A673 (cell line): Measurements from ENCODE around the gene ADIPOQ.

ENCODE experiments used
- EZH2 ChIP-seq: fragments of 200-600 bp; sonication (generic); IDR thresholded peaks from 2 replicates; pipeline ENCODE4 v1.6.1; 2017; ENCODE audit warnings: borderline replicate concordance, low read depth, mild to moderate bottlenecking, mixed read lengths, antibody characterized with exemption, low read length; ENCODE audit not compliant: poor library complexity, severe bottlenecking
- TF ChIP-seq, protein P1 (sequence below): fragments of 300-800, 200-600 bp; sonication (generic); conservative IDR thresholded peaks from 2 replicates; pipeline ENCODE4 v1.5.1; 2017; ENCODE audit warnings: low read depth, mild to moderate bottlenecking, antibody characterized with exemption, low read length, moderate library complexity, mixed read lengths

DNA sequence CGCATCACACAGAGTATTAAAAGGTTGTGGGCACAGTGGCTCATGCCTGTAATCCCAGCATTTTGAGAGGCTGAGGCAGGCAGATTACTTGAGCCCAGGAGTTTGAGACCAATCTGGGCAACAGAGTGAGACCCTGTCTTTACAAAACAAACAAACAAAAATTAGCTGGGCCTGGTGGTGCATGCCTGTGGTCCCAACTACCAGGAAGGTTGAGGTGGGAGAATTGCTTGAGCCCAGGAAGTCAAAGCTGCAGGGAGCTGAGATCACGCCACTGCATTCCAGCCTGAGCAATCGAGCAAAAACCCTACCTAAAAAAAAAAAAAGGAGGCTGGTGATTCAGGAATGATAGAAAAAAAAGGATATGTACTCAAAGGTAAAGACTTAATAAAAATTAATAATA is 59.6 kb downstream of the ADIPOQ start:
- TF ChIP-seq, protein P1, sequence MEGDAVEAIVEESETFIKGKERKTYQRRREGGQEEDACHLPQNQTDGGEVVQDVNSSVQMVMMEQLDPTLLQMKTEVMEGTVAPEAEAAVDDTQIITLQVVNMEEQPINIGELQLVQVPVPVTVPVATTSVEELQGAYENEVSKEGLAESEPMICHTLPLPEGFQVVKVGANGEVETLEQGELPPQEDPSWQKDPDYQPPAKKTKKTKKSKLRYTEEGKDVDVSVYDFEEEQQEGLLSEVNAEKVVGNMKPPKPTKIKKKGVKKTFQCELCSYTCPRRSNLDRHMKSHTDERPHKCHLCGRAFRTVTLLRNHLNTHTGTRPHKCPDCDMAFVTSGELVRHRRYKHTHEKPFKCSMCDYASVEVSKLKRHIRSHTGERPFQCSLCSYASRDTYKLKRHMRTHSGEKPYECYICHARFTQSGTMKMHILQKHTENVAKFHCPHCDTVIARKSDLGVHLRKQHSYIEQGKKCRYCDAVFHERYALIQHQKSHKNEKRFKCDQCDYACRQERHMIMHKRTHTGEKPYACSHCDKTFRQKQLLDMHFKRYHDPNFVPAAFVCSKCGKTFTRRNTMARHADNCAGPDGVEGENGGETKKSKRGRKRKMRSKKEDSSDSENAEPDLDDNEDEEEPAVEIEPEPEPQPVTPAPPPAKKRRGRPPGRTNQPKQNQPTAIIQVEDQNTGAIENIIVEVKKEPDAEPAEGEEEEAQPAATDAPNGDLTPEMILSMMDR: no peak
- TF ChIP-seq EZH2: no peak
